GM19372 (cell line): ENCODE results near the gene SIRT7.

Experiments used
- ATAC-seq: cut with Tn5 transposase; IDR thresholded peaks from one replicate; pipeline ENCODE4 v1.9.1; 2021; ENCODE audit warnings: mild to moderate bottlenecking, low read depth, moderate library complexity; ENCODE audit not compliant: unreplicated experiment

The SIRT7 gene

GRCh38 chr17:81917565-81918332, at the start of gene SIRT7:
SIRT7 (minus strand) TSS chr17:81918176; CDS start chr17:81918131, 45 bp downstream.
- ATAC-seq = peak; percentile 81

- no peak for ATAC-seq
These were observed 49.2 kb upstream of the SIRT7 start for GRCh38 chr17:81967244-81967532.

DNA sequence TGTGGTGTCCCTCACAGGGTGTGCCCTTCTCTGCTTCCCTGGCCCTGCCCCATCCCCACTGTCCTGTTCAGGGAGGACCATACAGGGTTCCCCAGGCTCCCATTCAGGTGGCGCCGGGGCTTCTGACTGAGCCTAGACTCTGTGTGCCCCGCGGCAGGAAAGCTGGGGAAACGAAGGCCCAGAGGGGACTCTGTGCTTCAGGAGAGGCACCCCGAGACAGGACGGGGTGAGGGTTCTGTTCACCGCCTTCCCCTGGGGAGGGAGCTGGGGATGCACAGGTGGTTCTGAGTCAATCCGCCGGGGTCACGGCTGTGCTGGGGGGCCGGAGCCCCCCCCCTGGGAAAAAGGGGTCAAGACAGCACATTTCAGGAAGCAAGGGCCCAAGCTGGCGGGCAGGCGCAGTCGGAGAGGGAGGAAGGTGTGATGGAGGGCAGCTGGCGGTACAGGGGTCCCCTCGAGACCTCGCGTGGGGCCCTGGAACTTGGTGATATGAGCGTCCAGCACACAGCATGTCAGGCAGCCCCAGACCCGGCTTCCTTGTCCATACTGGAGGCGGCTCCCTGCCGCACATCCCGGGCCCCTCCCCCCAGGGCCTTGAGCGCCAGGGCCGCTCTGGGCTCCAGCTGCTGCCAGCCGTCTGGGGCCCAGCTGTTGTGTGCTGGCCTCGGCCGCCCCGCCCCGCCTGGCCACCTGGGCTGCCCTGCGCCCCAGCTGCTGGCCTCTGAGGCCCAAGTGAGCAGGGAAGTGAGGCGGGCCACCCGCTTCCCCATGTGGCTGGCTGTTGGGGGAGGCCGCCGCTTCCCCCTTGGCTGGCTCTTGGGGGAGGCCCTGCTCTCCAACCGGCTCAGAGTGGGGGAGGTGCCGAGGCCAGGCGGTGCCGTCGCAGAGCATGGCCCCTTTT, 48.6 kb upstream of the SIRT7 start:
- ATAC-seq = no peak

- no peak for ATAC-seq
These were observed 46.3 kb upstream of the SIRT7 start for GRCh38 chr17:81964081-81964849.

DNA sequence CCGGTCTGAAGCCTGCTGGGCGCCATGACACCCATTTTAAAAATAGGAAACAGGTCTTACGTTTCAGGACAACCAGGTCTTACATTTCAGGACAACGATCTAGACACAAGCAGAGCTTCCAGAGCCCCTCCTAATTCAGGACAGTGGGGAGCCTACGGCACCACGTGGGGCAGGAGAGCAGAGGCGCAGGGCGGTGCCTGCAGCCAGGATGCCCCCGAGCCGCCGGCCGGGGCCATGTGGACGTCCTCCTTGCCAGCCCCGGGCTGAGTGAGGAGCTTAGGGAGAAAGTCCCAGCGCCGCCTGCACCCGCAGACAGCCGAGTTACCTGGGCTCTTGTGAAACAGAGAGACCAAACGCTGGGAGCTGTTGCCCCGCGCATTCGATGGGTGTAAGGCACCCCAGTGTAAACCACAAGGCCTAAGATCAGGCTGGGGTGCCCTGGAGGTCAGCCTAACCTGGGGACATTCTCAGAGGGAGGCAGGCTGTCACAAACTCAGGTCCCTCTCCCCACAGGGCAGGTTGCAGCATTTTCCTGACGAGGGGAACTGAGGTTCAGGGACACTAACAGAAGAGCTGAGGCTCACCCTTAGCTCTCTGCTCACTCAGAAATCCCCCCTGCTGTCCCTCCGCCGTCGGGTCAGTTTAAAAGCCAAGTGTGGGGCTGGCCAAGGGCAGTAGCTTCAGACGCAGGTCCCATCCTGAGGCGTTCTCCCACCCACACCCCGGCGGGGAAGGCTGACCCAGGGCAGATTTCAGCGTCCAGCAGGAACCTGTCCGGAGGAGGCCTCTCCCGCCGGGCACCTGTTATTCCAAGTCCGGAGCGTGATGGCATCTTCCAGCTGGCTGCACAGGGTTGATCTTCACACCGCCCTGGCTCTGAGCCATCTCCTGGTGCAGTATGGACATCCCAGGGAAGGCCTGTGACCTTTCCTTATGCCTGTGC, 44.8 kb upstream of the SIRT7 start:
- no peak for ATAC-seq

GRCh38 chr17:81961521-81962498, 43.8 kb upstream of the SIRT7 start:
- no peak for ATAC-seq

DNA sequence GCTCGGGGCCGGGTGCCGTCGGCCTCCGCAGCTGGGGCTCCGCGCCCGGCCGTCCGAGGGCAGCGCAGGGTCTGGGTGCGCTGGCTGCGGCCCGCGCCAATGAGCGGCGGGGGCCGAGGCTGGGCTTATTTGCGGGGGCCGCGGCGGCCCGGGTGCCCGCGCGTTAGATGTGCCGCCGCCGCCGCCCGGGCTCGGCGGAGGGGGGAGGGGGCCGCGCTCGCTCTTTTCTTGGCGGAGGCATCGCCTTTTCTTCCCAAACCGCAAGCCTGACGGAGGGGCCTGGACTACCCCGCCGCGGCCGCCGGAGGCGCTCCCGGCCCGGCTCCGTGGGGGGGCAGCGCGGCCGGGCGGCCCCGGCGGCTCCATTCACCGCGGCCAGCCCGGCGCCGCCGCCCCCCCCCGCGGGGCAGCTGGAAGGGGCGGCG, 43.1 kb upstream of the SIRT7 start, which contains the start of gene NOTUM:
Gene NOTUM, minus strand, starts transcription at position 101 of the 425 bp plus-strand sequence. CDS start 278 bp downstream, outside the sequence.
- ATAC-seq = no peak

DNA sequence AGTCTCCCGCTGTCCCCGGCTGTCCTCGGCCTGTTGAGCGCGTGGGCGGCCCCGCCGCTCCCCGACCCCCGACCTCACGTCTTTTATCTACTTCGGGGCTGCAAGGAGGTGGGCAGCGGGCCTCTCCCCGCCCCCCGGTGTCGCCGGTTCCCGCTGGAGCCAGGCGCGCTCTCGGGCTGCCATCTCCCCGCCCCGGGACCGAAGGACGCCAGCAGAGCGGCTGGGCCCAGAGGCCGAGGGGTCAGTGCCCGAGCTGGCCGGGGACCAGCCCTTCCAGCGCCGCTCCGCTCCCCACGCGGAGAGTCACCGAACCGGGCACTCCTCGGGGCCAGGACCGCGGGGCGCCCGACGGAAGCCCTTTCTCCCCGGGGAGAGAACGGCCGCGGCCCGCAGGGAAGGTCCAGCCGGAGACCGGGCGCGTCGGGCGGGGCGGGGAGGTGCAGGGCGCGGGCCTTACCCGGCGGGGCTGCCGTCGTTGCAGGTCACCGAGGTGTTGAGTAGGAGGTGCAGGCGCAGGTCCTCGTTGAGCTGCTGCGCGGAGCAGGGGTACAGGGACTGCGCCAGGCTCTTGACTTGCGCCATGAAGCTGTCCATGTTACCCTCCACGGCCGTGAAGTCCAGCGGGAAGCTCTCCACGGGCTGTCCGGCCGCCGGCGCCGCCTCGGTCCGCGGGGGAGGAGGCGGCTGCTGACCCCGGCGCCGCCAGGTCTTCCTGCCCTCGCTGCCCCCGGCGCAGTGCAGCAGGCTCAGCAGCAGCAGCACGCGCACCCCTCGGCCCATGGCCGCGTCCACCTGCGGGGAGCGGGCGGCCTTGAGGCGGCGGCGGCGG, 42.4 kb upstream of the SIRT7 start:
- no peak for ATAC-seq

- no peak for ATAC-seq
These were observed 41.6 kb upstream of the SIRT7 start for GRCh38 chr17:81959362-81960129.

DNA sequence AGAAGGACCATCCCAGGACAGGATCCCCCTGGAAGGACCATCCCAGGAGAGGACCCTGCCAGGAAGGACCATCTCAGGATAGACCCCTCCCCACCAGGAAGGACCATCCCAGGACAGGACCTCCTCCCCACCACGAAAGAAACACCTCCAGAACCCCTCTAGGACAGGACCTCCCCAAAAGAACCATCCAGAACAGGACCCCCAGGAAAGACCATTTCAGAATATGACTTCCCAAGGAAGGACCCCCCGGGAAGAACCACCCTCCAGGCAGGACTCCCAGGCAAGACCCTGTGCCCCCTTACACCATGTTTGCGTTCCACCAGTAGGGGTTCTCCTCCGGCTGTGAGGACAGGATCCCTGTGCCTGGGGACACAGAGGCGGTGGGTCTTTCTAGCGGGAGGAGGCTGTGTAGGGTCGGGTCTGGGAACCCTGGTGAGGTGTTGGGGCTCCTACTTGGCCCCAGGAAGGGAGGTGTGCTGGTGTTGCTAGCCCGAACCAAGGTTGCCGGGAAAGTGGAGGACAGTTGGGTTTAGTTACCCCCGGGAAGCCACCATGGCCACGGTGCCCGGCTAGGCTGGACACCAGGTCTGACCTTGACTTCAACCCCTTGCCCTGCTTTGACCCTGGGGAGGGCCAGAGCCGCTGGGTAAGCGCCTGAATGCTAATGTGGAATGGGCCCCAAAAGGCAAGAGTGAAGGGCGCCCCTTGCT, 40.8 kb upstream of the SIRT7 start:
- no peak for ATAC-seq

- ATAC-seq = no peak
These were observed 39.9 kb upstream of the SIRT7 start for GRCh38 chr17:81957691-81958432.

DNA sequence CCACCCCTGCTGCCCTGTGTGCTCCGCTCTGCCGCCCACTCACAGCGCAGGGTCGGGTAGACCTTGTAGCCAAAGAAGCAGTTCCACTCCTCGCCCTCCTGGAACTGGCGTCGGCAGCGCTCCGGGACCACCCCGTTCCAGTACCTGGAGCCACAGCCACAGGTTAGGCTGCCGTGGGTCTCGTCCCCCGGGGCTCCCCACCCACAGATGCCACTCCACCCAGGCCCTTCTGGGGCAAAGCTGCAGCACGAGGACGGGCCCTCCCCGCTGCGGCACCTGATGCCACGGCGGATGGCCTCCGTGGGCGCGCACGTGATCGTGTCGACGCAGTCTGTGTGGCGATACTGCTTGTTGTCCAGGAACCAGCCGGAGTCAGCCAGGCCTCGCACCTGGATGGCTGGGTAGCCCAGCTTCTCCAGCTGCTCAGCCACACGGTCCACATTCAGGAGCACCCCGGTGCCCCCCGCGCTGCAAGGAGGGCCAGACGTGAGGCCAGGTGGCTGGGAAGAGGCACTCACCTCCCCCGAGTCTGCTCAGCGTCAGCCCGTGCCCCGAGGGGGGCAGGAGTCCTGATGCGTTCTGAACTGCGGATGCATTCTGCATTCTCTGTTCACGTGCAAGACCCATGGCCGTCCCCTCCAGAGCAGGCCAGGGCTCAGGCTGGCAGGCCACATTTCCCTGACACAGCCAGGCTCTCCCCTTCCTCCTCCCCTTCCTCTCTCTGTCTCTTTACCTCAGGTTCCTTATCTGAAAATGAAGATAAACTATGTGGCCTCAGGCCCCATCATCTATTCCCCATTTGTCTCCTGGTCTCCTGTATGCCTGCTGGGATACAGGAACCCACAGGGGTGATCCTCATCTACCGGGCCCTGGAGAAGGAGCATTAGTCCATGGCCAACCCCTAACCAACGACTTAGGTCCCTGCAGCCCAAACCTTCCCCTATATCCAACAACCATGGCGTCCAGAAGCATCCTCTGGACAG, 38.9 kb upstream of the SIRT7 start:
- ATAC-seq = no peak

- ATAC-seq = no peak
These were observed 38.0 kb upstream of the SIRT7 start for GRCh38 chr17:81955756-81956544.
